ENCODE data around the gene CLEC4M.
"Not testable (repeated sequence)": the region's sequence is repeated elsewhere in the genome, so short reads cannot be mapped to it uniquely, and the experiment has no call there.

Gene CLEC4M

GRCh38 chr19:7751157-7751783 is 11.8 kb upstream of the CLEC4M start:
- peaks cover 5% of the 10 kb centered on the region; the same call in 1 of the 2 replicates for H3K27me3 ChIP-seq (ENCODE audit: control insufficient read depth, insufficient read depth, low read length)
- peaks cover 13% of the 10 kb centered on the region for H3K9me3 ChIP-seq (ENCODE audit: control insufficient read depth, insufficient read depth, low read depth, low read length)
- H3K4me3 ChIP-seq (ENCODE audit: low read depth, low read length) = no peak overlapping the region
- H3K27ac ChIP-seq (ENCODE audit: low read depth, low read length) = no peak overlapping the region
- no peaks in the 10 kb centered on the region for H3K36me3 ChIP-seq (ENCODE audit: control insufficient read depth, insufficient read depth, low read length)
- H3K4me1 ChIP-seq (ENCODE audit: control insufficient read depth, insufficient read depth, low read length) = peaks cover 7% of the 10 kb centered on the region; the same call in 1 of the 2 replicates
- H3K9ac ChIP-seq (ENCODE audit: low read length) = no peak overlapping the region

- no peak overlapping the region for H3K4me3 ChIP-seq (ENCODE audit: low read depth, low read length)
- H3K9ac ChIP-seq (ENCODE audit: low read length) = no peak overlapping the region
- H3K27me3 ChIP-seq (ENCODE audit: control insufficient read depth, insufficient read depth, low read length) = no peaks in the 10 kb centered on the region
- no peaks in the 10 kb centered on the region for H3K36me3 ChIP-seq (ENCODE audit: control insufficient read depth, insufficient read depth, low read length)
- no peaks in the 10 kb centered on the region for H3K4me1 ChIP-seq (ENCODE audit: control insufficient read depth, insufficient read depth, low read length)
- H3K9me3 ChIP-seq (ENCODE audit: control insufficient read depth, insufficient read depth, low read depth, low read length) = peaks cover 48% of the 10 kb centered on the region
- H3K27ac ChIP-seq (ENCODE audit: low read depth, low read length) = no peak overlapping the region
Measured at GRCh38 chr19:7756258-7756657, 6.8 kb upstream of the CLEC4M start.

GRCh38 chr19:7757358-7757757 is 5.7 kb upstream of the CLEC4M start:
- Histone ChIP-seq H3K4me3 (ENCODE audit: low read depth, low read length) (no peak overlapping the region), H3K36me3 (ENCODE audit: control insufficient read depth, insufficient read depth, low read length) (no peaks in the 10 kb centered on the region), H3K9me3 (ENCODE audit: control insufficient read depth, insufficient read depth, low read depth, low read length) (peaks cover 48% of the 10 kb centered on the region)

GRCh38 chr19:7759156-7759555 is 3.9 kb upstream of the CLEC4M start:
- Histone ChIP-seq H3K27me3 (ENCODE audit: control insufficient read depth, insufficient read depth, low read length) (no peaks in the 10 kb centered on the region; the same call in 1 of the 2 replicates), H3K4me1 (ENCODE audit: control insufficient read depth, insufficient read depth, low read length) (no peaks in the 10 kb centered on the region), H3K27ac (ENCODE audit: low read depth, low read length) (no peak overlapping the region), H3K36me3 (ENCODE audit: control insufficient read depth, insufficient read depth, low read length) (no peaks in the 10 kb centered on the region), H3K9ac (ENCODE audit: low read length) (no peak overlapping the region), H3K9me3 (ENCODE audit: control insufficient read depth, insufficient read depth, low read depth, low read length) (peaks cover 45% of the 10 kb centered on the region), H3K4me3 (ENCODE audit: low read depth, low read length) (no peak overlapping the region)

More at GRCh38 chr19:7757358-7757757, 5.7 kb upstream of the CLEC4M start:
- H3K9ac ChIP-seq (ENCODE audit: low read length) = no peak overlapping the region
- no peak overlapping the region for H3K27ac ChIP-seq (ENCODE audit: low read depth, low read length)
- no peaks in the 10 kb centered on the region for H3K4me1 ChIP-seq (ENCODE audit: control insufficient read depth, insufficient read depth, low read length)
- H3K27me3 ChIP-seq (ENCODE audit: control insufficient read depth, insufficient read depth, low read length) = no peaks in the 10 kb centered on the region; the same call in 1 of the 2 replicates

GRCh38 chr19:7763696-7764095 is 653 bp downstream of the CLEC4M start:
- no peak overlapping the region for H3K27ac ChIP-seq (ENCODE audit: low read depth, low read length)
- H3K4me3 ChIP-seq (ENCODE audit: low read depth, low read length) = no peak overlapping the region
- H3K27me3 ChIP-seq (ENCODE audit: control insufficient read depth, insufficient read depth, low read length) = peaks cover 29% of the 10 kb centered on the region; the same call in 1 of the 2 replicates
- no peaks in the 10 kb centered on the region for H3K4me1 ChIP-seq (ENCODE audit: control insufficient read depth, insufficient read depth, low read length)
- no peaks in the 10 kb centered on the region for H3K36me3 ChIP-seq (ENCODE audit: control insufficient read depth, insufficient read depth, low read length)
- H3K9ac ChIP-seq (ENCODE audit: low read length) = no peak overlapping the region
- H3K9me3 ChIP-seq (ENCODE audit: control insufficient read depth, insufficient read depth, low read depth, low read length) = peaks cover 11% of the 10 kb centered on the region

- peaks cover 33% of the 10 kb centered on the region; the same call in 1 of the 2 replicates for H3K27me3 ChIP-seq (ENCODE audit: control insufficient read depth, insufficient read depth, low read length)
- not testable (repeated sequence) for H3K36me3 ChIP-seq (ENCODE audit: control insufficient read depth, insufficient read depth, low read length)
Measured at GRCh38 chr19:7764157-7764556, 1.1 kb downstream of the CLEC4M start.

GRCh38 chr19:7765043-7765442 is 2.0 kb downstream of the CLEC4M start:
- peaks cover 39% of the 10 kb centered on the region; the same call in 1 of the 2 replicates for H3K27me3 ChIP-seq (ENCODE audit: control insufficient read depth, insufficient read depth, low read length)
- not testable (repeated sequence) for H3K4me3 ChIP-seq (ENCODE audit: low read depth, low read length); H3K9ac ChIP-seq (ENCODE audit: low read length); H3K9me3 ChIP-seq (ENCODE audit: control insufficient read depth, insufficient read depth, low read depth, low read length); H3K4me1 ChIP-seq (ENCODE audit: control insufficient read depth, insufficient read depth, low read length); H3K36me3 ChIP-seq (ENCODE audit: control insufficient read depth, insufficient read depth, low read length); H3K27ac ChIP-seq (ENCODE audit: low read depth, low read length)

More at GRCh38 chr19:7764157-7764556, 1.1 kb downstream of the CLEC4M start:
- H3K4me3 ChIP-seq (ENCODE audit: low read depth, low read length); H3K9ac ChIP-seq (ENCODE audit: low read length); H3K27ac ChIP-seq (ENCODE audit: low read depth, low read length); H3K4me1 ChIP-seq (ENCODE audit: control insufficient read depth, insufficient read depth, low read length): not testable (repeated sequence)
- H3K9me3 ChIP-seq (ENCODE audit: control insufficient read depth, insufficient read depth, low read depth, low read length) = peaks cover 11% of the 10 kb centered on the region; the same call in 1 of the 2 replicates

- peaks cover 45% of the 10 kb centered on the region; the same call in 1 of the 2 replicates for H3K27me3 ChIP-seq (ENCODE audit: control insufficient read depth, insufficient read depth, low read length)
- H3K4me3 ChIP-seq (ENCODE audit: low read depth, low read length) = no peak overlapping the region
- H3K36me3 ChIP-seq (ENCODE audit: control insufficient read depth, insufficient read depth, low read length) = no peaks in the 10 kb centered on the region
- no peaks in the 10 kb centered on the region for H3K9me3 ChIP-seq (ENCODE audit: control insufficient read depth, insufficient read depth, low read depth, low read length)
- no peak overlapping the region for H3K9ac ChIP-seq (ENCODE audit: low read length)
- no peaks in the 10 kb centered on the region for H3K4me1 ChIP-seq (ENCODE audit: control insufficient read depth, insufficient read depth, low read length)
- H3K27ac ChIP-seq (ENCODE audit: low read depth, low read length) = no peak overlapping the region
Measured at GRCh38 chr19:7766535-7766934, 3.5 kb downstream of the CLEC4M start.

- Histone ChIP-seq H3K27ac (ENCODE audit: low read depth, low read length) (no peak overlapping the region), H3K4me3 (ENCODE audit: low read depth, low read length) (no peak overlapping the region), H3K36me3 (ENCODE audit: control insufficient read depth, insufficient read depth, low read length) (no peaks in the 10 kb centered on the region), H3K9me3 (ENCODE audit: control insufficient read depth, insufficient read depth, low read depth, low read length) (no peaks in the 10 kb centered on the region), H3K4me1 (ENCODE audit: control insufficient read depth, insufficient read depth, low read length) (no peaks in the 10 kb centered on the region), H3K27me3 (ENCODE audit: control insufficient read depth, insufficient read depth, low read length) (peaks cover 48% of the 10 kb centered on the region; the same call in 1 of the 2 replicates), H3K9ac (ENCODE audit: low read length) (no peak overlapping the region)
Measured at GRCh38 chr19:7767487-7767886, 4.4 kb downstream of the CLEC4M start.

GRCh38 chr19:7769171-7769570 is 6.1 kb downstream of the CLEC4M start:
- no peaks in the 10 kb centered on the region for H3K36me3 ChIP-seq (ENCODE audit: control insufficient read depth, insufficient read depth, low read length)
- H3K4me1 ChIP-seq (ENCODE audit: control insufficient read depth, insufficient read depth, low read length) = no peaks in the 10 kb centered on the region
- no peaks in the 10 kb centered on the region for H3K9me3 ChIP-seq (ENCODE audit: control insufficient read depth, insufficient read depth, low read depth, low read length)
- H3K9ac ChIP-seq (ENCODE audit: low read length) = no peak overlapping the region
- H3K27ac ChIP-seq (ENCODE audit: low read depth, low read length) = no peak overlapping the region
- H3K27me3 ChIP-seq (ENCODE audit: control insufficient read depth, insufficient read depth, low read length) = peaks cover 51% of the 10 kb centered on the region; the same call in 1 of the 2 replicates
- no peak overlapping the region for H3K4me3 ChIP-seq (ENCODE audit: low read depth, low read length)

GRCh38 chr19:7771072-7771471 is 8.0 kb downstream of the CLEC4M start:
- no peak overlapping the region for H3K4me3 ChIP-seq (ENCODE audit: low read depth, low read length)
- H3K9ac ChIP-seq (ENCODE audit: low read length) = no peak overlapping the region
- no peaks in the 10 kb centered on the region for H3K36me3 ChIP-seq (ENCODE audit: control insufficient read depth, insufficient read depth, low read length)
- no peaks in the 10 kb centered on the region for H3K9me3 ChIP-seq (ENCODE audit: control insufficient read depth, insufficient read depth, low read depth, low read length)
- no peaks in the 10 kb centered on the region for H3K4me1 ChIP-seq (ENCODE audit: control insufficient read depth, insufficient read depth, low read length)
- no peak overlapping the region for H3K27ac ChIP-seq (ENCODE audit: low read depth, low read length)
- peaks cover 52% of the 10 kb centered on the region; the same call in 1 of the 2 replicates for H3K27me3 ChIP-seq (ENCODE audit: control insufficient read depth, insufficient read depth, low read length)
